ENCODE data around the gene TJP2. TPM values are rescaled to one million over a fixed set of nuclear protein-coding genes. Genes with fewer than 3 reads are reported as not detected.
"Not testable (repeated sequence)": the region's sequence is repeated elsewhere in the genome, so short reads cannot be mapped to it uniquely, and the experiment has no call there.

Gene TJP2
- total RNA-seq, 2 experiments from 2014 or later: 8.4 to 10.0 TPM

DNA sequence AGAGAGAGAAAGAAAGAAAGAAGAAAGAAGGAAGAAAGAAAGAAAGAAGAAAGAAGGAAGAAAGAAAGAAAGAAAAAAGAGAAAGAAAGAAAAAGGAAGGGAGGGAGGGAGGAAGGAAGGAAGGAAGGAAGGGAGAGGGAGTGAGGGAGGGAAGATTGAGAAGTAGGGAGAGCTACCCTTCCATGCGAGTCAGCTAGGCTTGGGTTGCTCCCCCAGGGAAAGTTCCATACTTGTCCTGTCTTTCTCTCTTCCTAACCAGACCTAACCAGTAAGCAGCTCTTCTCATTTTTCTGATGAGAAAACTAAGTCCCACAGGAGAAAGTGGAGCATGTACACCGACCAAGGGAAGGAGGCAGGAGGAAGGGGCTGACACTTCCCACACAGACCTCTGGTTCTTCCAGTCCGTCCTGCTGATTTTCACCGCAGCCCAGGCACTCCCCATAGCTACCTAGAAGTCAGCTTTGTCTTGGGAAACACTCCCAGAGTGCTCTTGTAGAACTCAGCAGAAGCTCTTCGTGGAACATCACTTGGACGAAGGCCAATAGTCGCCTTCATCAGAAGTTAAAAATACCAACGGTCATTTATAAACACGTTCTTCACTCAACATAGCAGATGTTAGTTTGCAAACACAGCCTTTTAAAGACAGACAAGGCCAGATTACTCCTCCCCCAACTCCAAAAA, 121.9 kb downstream of the TJP2 start:
- DNase-seq (no peak), ATAC-seq (no peak)
- ChIA-PET CTCF (no interaction called here), POLR2A (interaction anchor here (0.5 kb wide), 1 partner anchor 103 kb away, joined by 3 read pairs; no protein-coding TSS in a partner anchor)
- Mint-ChIP-seq H3K4me3 (no peak overlapping the region), H3K27me3 (peaks cover 7% of the 10 kb centered on the region), H3K36me3 (ENCODE audit: low read depth) (no peaks in the 10 kb centered on the region), H3K4me1 (no peaks in the 10 kb centered on the region), H3K9me3 (ENCODE audit: low read depth) (no peaks in the 10 kb centered on the region), H3K27ac (no peak overlapping the region)
- intact Hi-C loops (cut with DNase I, micrococcal nuclease): no loop called here

GRCh38 chr9:69297300-69297980, 123.4 kb downstream of the TJP2 start:
- intact Hi-C loops (cut with DNase I, micrococcal nuclease): no loop called here
- Mint-ChIP-seq H3K27ac (no peak overlapping the region), H3K4me1 (no peaks in the 10 kb centered on the region), H3K36me3 (ENCODE audit: low read depth) (no peaks in the 10 kb centered on the region), H3K9me3 (ENCODE audit: low read depth) (no peaks in the 10 kb centered on the region), H3K4me3 (no peak overlapping the region), H3K27me3 (peaks cover 6% of the 10 kb centered on the region)
- no peak for DNase-seq
- ChIA-PET CTCF (interaction anchor here (0.6 kb wide), 1 partner anchor 814 kb away, joined by 3 read pairs; no protein-coding TSS in a partner anchor), POLR2A (no interaction called here)
- ATAC-seq: no peak

DNA sequence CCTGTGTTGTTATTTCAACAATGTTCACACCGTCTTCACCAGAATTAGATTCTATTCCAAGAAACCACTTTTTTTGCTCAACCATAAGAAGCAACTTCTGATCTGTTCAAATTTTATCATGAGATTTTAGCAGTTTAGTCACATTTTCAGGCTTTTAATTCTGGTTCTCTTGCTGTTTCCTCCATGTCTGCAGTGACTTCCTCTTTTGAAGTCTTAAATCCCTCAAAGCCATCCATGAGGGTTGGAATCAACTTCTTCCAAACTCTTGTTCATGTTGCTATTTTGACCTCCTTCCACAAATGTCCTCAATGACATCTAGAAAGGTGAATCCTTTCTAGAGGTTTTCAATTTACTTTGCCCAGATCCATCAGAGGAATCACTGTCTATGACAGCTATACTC, 125.2 kb downstream of the TJP2 start:
- Mint-ChIP-seq H3K27me3 (peaks cover 8% of the 10 kb centered on the region), H3K4me1 (no peaks in the 10 kb centered on the region), H3K9me3 (ENCODE audit: low read depth) (no peaks in the 10 kb centered on the region), H3K36me3 (ENCODE audit: low read depth) (no peaks in the 10 kb centered on the region), H3K27ac (no peak overlapping the region), H3K4me3 (no peak overlapping the region)
- DNase-seq (no peak), ATAC-seq (no peak)
- intact Hi-C loops (cut with DNase I, micrococcal nuclease): no loop called here
- ChIA-PET POLR2A (no interaction called here), CTCF (no interaction called here)

DNA sequence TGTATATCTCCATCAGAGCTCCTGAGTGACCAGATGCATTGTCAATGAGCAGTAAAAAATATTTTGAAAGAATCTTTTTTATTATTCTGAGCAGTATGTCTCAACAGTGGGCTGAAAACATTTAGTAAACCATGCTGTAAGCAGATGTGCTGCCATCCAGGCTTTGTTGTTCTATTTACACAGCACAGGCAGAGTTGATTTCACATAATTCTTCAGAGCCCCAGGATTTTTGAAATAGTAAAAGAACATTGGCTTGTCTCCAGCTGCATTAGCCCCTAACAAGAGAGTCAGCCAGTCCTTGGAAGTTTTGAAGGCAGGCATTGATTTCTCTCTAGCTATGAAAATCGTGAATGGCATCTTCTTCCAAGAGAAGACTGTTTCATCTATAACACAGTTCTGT, 125.7 kb downstream of the TJP2 start:
- DNase-seq (no peak), ATAC-seq (no peak)
- no peak overlapping the region for H3K4me3 Mint-ChIP-seq
- no peaks in the 10 kb centered on the region for H3K9me3 Mint-ChIP-seq (ENCODE audit: low read depth)
- H3K36me3 Mint-ChIP-seq (ENCODE audit: low read depth): no peaks in the 10 kb centered on the region
- ChIA-PET CTCF (no interaction called here), POLR2A (no interaction called here)
- intact Hi-C loops (cut with DNase I, micrococcal nuclease): no loop called here
- peaks cover 12% of the 10 kb centered on the region for H3K27me3 Mint-ChIP-seq
- no peak overlapping the region for H3K27ac Mint-ChIP-seq
- no peaks in the 10 kb centered on the region for H3K4me1 Mint-ChIP-seq

GRCh38 chr9:69303331-69303730, 129.3 kb downstream of the TJP2 start:
- Mint-ChIP-seq H3K36me3 (ENCODE audit: low read depth) (no peaks in the 10 kb centered on the region), H3K27me3 (peaks cover 13% of the 10 kb centered on the region)
- CTCF ChIA-PET: no interaction called here

DNA sequence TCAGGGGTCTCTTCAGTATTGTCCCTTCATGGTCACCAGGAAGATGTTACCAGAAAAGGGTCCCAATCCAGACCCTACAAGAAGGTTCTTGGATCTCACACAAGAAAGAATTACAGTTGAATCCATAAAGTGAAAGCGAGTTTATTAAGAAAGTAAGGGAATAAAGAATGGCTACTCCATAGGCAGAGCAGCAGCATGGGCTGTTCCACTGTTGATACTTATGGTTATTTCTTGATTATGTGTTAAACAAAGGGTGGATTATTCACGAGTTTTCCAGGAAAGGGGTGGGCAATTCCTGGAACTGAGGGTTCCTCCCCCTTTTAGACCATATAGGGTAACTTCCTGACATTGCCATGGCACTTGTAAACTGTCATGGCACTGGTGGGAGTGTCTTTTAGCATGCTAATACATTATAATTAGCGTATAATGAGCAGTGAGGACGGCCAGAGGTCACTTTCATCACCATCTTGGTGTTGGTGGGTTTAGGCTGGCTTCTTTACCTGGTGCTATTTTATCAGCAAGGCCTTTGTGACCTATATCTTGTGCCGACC, 132.9 kb downstream of the TJP2 start:
- H3K36me3 Mint-ChIP-seq (ENCODE audit: low read depth); H3K9me3 Mint-ChIP-seq (ENCODE audit: low read depth); ATAC-seq; POLR2A ChIA-PET; H3K4me3 Mint-ChIP-seq; intact Hi-C loops (cut with DNase I, micrococcal nuclease); H3K4me1 Mint-ChIP-seq; H3K27ac Mint-ChIP-seq; DNase-seq; CTCF ChIA-PET: not testable (repeated sequence)
- H3K27me3 Mint-ChIP-seq: peaks cover 18% of the 10 kb centered on the region

More at GRCh38 chr9:69303331-69303730, 129.3 kb downstream of the TJP2 start:
- POLR2A ChIA-PET: no interaction called here
- Mint-ChIP-seq H3K4me3 (no peak overlapping the region), H3K27ac (no peak overlapping the region), H3K9me3 (ENCODE audit: low read depth) (no peaks in the 10 kb centered on the region), H3K4me1 (no peaks in the 10 kb centered on the region)
- ATAC-seq (no peak), DNase-seq (no peak)
- intact Hi-C loops (cut with DNase I, micrococcal nuclease): no loop called here

- intact Hi-C loops (cut with DNase I, micrococcal nuclease): no loop called here
- H3K4me3 Mint-ChIP-seq: no peak overlapping the region
- H3K27ac Mint-ChIP-seq: no peak overlapping the region
- no peak for ATAC-seq
- H3K27me3 Mint-ChIP-seq: peaks cover 20% of the 10 kb centered on the region
- CTCF ChIA-PET: no interaction called here
- POLR2A ChIA-PET: no interaction called here
- DNase-seq: no peak
- no peaks in the 10 kb centered on the region for H3K36me3 Mint-ChIP-seq (ENCODE audit: low read depth)
- H3K9me3 Mint-ChIP-seq (ENCODE audit: low read depth): peaks cover 5% of the 10 kb centered on the region
- H3K4me1 Mint-ChIP-seq: no peaks in the 10 kb centered on the region
Measured at GRCh38 chr9:69307446-69308205, 133.5 kb downstream of the TJP2 start.

GRCh38 chr9:69308206-69308931, 134.3 kb downstream of the TJP2 start:
- intact Hi-C loops (cut with DNase I, micrococcal nuclease): no loop called here
- POLR2A ChIA-PET: no interaction called here

DNA sequence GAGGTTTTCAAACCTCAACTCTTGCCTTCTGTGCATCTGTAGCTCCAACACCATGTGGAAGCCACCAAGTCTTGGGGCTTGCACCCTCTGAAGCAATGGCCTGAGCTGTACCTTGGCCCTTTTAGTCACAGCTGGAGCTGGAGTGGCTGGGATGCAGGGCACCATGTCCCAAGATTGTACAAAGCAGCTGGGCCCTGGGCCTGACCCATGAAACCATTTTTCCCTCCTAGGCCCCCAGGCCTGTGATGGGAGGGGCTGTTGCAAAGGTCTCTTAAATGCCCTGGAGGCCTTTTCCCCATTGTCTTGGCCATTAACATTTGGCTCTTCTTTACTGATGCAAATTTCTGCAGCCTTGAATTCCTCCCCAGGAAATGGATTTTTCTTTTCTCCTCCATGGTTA, 139.1 kb downstream of the TJP2 start:
- peaks cover 1% of the 10 kb centered on the region for H3K36me3 Mint-ChIP-seq (ENCODE audit: low read depth)
- ChIA-PET POLR2A (no interaction called here), CTCF (no interaction called here)
- H3K4me3 Mint-ChIP-seq: no peak overlapping the region
- peaks cover 14% of the 10 kb centered on the region for H3K27me3 Mint-ChIP-seq
- H3K4me1 Mint-ChIP-seq: peaks cover 5% of the 10 kb centered on the region
- intact Hi-C loops (cut with DNase I, micrococcal nuclease): no loop called here
- no peak overlapping the region for H3K27ac Mint-ChIP-seq
- ATAC-seq (no peak), DNase-seq (no peak)
- peaks cover 11% of the 10 kb centered on the region for H3K9me3 Mint-ChIP-seq (ENCODE audit: low read depth)

More at GRCh38 chr9:69308206-69308931, 134.3 kb downstream of the TJP2 start:
- Mint-ChIP-seq H3K9me3 (ENCODE audit: low read depth) (peaks cover 6% of the 10 kb centered on the region), H3K4me3 (no peak overlapping the region), H3K27me3 (peaks cover 20% of the 10 kb centered on the region), H3K27ac (no peak overlapping the region), H3K4me1 (no peaks in the 10 kb centered on the region), H3K36me3 (ENCODE audit: low read depth) (no peaks in the 10 kb centered on the region)
- DNase-seq (no peak), ATAC-seq (no peak)
- CTCF ChIA-PET: no interaction called here

GRCh38 chr9:69314547-69314946, 140.5 kb downstream of the TJP2 start:
- peaks cover 10% of the 10 kb centered on the region for H3K4me1 Mint-ChIP-seq
- intact Hi-C loops (cut with DNase I, micrococcal nuclease): no loop called here
- CTCF ChIA-PET: no interaction called here
- no peak overlapping the region for H3K27ac Mint-ChIP-seq
- DNase-seq (no peak), ATAC-seq (no peak)
- H3K4me3 Mint-ChIP-seq: no peak overlapping the region
- POLR2A ChIA-PET: no interaction called here
- peaks cover 18% of the 10 kb centered on the region for H3K27me3 Mint-ChIP-seq
- H3K36me3 Mint-ChIP-seq (ENCODE audit: low read depth): peaks cover 1% of the 10 kb centered on the region
- H3K9me3 Mint-ChIP-seq (ENCODE audit: low read depth): peaks cover 11% of the 10 kb centered on the region

GRCh38 chr9:69317081-69317480, 143.0 kb downstream of the TJP2 start:
- CTCF ChIA-PET: interaction anchor here (0.5 to 1.1 kb wide), 2 partner anchors 12 to 281 kb away, joined by 3 to 4 read pairs; no protein-coding TSS in a partner anchor
- Mint-ChIP-seq H3K27me3 (peaks cover 19% of the 10 kb centered on the region), H3K27ac (no peak overlapping the region), H3K36me3 (ENCODE audit: low read depth) (peaks cover 1% of the 10 kb centered on the region), H3K4me1 (peaks cover 10% of the 10 kb centered on the region), H3K9me3 (ENCODE audit: low read depth) (peaks cover 10% of the 10 kb centered on the region), H3K4me3 (no peak overlapping the region)
- no peak for DNase-seq
- intact Hi-C loops (cut with DNase I, micrococcal nuclease): no loop called here
- POLR2A ChIA-PET: interaction anchor here (0.5 kb wide), 1 partner anchor 148 kb away, joined by 3 read pairs; no protein-coding TSS in a partner anchor
- ATAC-seq: no peak

All from activated CD4-positive, alpha-beta T cell treated with anti-CD3 and anti-CD28 coated beads for 36 hours (primary cell).